ENCODE measurements around the gene MSL1.

DNA sequence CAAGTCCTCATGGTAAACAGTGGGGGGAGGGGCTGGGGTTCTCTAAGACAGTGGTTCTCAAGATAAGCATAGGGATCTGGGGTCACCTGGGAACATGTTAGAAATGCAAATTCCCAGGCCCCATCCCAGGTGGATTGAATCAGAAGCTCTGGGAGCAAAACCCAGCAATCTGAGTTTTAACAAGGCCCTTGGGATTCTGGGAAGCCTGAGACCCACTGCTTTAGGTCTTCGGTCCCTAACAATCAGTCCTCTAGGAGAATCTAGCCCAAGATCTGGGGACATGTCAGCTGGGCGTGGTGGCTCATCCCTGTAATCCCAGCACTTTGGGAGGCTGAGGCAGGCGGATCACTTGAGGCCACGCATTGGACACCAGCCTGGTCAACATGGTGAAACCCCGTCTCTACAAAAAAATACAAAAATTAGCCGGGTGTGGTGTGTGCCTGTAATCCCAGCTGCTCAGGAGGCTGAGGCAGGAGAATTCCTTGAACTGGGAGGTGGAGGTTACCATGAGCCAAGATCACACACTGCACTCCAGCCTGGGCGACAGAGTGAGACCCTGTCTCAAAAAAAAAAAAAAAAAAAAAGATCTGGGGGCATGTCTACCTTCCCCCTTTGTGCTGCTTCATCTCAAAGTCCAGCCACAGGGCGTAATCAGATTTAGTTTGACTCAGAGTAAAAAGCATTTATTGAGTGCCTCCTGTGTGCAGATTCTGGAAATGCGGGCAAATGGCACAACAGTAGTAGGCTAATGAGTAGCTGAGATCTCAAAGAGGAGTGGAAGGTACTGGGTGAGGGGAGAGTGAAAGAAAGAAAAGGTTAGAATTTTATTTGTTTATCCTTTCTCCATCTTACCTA is 12.6 kb upstream of the MSL1 start:
- TF ChIP-seq CREB1 (IDR thresholded peaks at IDR 0.05; ENCODE audit: low read depth) (no peak), CEBPB (IDR thresholded peaks at IDR 0.05) (no peak), TAF1 (IDR thresholded peaks at IDR 0.05; ENCODE audit: low read depth) (no peak), EP300 (IDR thresholded peaks at IDR 0.05; ENCODE audit: borderline replicate concordance) (no peak), RAD21 (IDR thresholded peaks at IDR 0.05; ENCODE audit: low read depth) (no peak)
- TF ChIP-seq, protein P1, sequence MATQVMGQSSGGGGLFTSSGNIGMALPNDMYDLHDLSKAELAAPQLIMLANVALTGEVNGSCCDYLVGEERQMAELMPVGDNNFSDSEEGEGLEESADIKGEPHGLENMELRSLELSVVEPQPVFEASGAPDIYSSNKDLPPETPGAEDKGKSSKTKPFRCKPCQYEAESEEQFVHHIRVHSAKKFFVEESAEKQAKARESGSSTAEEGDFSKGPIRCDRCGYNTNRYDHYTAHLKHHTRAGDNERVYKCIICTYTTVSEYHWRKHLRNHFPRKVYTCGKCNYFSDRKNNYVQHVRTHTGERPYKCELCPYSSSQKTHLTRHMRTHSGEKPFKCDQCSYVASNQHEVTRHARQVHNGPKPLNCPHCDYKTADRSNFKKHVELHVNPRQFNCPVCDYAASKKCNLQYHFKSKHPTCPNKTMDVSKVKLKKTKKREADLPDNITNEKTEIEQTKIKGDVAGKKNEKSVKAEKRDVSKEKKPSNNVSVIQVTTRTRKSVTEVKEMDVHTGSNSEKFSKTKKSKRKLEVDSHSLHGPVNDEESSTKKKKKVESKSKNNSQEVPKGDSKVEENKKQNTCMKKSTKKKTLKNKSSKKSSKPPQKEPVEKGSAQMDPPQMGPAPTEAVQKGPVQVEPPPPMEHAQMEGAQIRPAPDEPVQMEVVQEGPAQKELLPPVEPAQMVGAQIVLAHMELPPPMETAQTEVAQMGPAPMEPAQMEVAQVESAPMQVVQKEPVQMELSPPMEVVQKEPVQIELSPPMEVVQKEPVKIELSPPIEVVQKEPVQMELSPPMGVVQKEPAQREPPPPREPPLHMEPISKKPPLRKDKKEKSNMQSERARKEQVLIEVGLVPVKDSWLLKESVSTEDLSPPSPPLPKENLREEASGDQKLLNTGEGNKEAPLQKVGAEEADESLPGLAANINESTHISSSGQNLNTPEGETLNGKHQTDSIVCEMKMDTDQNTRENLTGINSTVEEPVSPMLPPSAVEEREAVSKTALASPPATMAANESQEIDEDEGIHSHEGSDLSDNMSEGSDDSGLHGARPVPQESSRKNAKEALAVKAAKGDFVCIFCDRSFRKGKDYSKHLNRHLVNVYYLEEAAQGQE (IDR thresholded peaks at IDR 0.05; ENCODE audit: low read depth), result no peak
